Fibroblast of skin of left quadriceps (primary cell): ENCODE data around the gene KCNQ2.

Source experiments
- DNase-seq, 2 experiments: peaks; one replicate each; pipeline ENCODE4 v3.0.0-alpha.2; 2013; ENCODE audit warnings: low read depth in 2 of 2

KCNQ2 gene

DNA sequence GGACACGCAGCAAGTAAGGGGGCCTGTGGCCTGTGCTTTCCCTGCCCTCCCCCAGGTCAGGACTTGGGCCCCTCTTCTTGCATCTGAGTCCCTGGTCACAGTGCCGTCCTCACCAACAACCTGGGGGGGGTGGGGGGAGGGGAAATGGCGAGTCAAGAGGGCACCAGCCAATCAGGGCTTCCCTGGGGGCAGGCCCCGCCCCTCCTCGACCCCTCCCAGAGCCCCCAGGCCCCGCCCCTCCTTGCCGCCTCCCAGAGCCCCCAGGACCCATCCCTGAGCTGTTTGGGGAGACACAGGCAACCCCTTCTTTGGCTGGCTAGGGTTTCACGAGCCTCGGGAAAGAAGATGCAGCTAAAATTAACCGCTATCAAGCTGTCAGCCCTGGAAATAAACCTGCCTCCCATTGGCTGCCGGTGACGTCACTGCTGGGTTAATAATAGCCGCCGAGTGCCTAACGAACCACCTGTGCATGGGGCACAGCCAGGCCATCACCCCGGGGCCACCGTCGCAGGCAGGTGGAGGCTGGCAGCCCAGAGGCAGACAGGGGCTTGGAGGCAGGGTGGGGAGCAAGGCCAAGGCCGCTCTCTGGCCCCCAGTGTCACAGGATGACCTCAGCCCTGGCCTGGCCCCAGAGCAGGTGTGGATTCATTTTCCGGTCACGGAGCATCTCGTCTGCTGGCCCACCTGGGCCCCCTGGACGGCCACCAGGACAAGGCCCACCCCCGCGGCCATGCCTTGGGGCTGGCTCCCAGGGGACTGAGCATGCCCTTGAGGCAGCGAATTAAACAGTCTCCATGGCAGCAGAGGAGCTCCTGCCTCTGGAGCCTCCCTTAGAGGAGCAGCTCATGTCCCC is 29.6 kb upstream of the KCNQ2 start:
- DNase-seq = no peak

GRCh38 chr20:63500902-63501817 is 28.7 kb upstream of the KCNQ2 start:
- DNase-seq = no peak

DNA sequence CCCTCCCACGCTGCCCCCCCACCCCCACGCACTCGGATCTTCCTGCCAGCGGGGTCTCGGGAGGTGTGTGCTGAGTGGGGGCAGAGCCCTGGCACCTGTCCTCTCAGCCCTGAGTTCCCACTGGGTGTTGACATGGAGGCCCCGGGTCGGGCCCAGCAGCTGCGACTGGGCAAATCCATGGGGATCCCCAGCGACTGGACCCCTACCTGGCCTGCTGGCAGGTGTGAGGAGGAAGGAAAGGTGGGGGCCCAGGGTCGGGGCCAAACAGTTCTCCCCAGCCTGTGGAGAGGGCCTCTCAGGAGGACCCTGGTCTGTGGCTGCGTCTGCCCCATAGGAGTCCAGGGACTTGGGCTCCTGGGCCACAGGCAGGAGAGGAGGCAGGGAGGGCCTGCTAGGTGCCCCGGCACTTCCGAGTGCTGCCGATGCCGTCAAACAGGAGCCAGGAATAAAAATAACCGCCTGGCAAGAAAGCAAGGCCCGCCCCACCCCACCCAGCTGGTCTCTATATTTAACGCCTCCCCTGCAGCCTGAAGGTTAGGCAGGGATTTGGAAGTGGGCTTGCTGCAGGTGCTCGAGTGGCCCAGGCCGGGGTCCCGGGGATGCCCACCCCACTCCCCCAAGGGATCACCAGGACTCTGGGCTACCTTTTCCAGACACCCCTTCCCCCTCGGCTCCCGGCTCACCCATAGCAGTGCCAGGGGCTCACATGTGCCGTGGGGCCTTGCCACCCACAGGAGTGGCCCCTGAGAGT is 27.9 kb upstream of the KCNQ2 start:
- no peak for DNase-seq

- DNase-seq = no peak
These were observed 27.0 kb upstream of the KCNQ2 start for GRCh38 chr20:63499338-63499969.

- no peak for DNase-seq
These were observed 26.5 kb upstream of the KCNQ2 start, which contains the start of gene EEF1A2 for GRCh38 chr20:63498960-63499337. Gene EEF1A2, minus strand, starts transcription at chr20:63499083. Its CDS starts 1,320 bp downstream, at chr20:63497763.

DNA sequence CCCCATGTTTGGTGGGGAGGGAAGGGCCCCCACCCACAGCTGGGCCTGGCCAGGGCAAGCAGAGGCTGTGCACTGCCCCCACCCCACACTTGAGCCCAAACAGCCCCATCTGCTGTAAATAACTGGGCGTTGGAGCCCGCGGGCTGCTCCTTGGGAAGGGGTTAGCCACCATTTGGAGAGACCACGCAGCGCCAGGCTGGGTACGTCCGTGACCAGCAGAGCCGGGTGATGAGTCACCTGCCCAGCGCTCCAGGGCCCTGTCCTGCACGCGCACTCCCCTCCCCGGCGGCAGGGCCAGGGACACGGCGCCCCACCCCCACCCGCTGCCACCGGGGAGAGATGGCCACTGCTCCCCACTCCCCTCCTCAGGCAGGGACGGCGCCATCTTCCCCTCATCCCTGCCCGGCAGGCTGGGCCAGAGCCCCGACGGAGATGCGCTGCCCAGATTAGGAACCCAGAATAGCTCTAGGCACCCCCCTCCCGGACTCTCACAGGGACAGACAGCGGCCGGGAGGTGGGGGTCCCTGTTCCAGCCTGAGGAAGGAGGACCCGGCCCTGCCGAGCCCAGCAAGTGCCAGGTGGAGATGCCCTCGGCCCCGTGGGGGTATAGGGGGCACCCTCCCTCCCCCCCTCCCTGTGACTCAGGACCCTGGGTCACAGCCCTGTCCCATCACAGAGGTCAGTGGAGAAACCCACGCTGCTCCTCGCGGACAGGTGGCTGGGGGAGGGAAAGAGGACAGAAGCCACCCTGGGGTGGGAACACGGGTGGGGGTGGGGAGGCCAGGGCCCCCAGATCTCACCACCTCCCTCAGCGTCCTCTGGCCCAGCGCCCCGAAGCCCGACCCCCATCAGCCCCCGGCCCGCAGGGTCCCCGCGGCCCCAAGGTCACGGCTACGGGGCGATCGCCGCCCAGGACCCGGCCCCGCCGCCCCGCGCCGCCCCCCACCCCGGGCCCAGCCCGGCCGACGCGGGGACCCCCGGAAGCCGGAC is 25.8 kb upstream of the KCNQ2 start:
- no peak for DNase-seq

GRCh38 chr20:63497138-63497945 is 24.9 kb upstream of the KCNQ2 start:
- DNase-seq = no peak

GRCh38 chr20:63496596-63497120 is 24.2 kb upstream of the KCNQ2 start:
- DNase-seq = no peak

DNA sequence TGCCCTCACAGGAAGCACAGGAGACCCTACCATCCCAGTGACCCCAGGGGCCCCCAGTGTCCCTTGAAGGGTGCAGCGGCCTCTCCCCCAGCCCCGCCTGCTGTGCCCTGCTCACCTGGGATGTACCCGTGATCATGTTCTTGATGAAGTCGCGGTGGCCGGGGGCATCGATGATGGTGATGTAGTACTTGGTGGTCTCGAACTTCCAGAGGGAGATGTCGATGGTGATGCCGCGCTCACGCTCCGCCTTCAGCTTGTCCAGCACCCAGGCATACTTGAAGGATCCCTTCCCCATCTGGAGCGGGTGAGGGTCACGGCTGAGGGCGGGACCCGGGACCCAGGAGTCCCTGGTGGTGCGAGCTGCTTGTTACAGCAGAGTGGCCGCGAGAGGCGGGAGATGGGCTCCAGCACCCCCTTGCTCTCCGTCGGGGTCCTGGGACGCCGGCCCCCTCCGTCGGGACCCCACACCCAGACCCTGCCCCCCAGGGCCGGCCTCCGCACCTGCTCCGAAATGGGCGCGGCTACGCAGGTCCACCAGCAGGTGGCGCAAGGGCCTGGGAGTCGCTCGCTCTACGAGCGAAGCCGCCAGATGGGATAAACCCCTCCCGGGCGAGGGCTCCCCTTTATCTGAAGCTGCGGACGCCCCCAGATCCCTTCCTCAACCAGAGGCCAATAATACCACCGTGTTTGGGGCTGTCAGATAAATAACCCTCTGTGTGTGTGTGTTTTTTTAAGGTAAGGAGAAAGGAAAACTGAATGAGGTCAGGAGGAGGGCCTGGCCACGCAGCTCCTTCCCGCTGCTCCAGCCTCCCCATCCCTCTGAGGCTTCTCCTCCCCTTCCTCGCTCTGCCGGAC is 23.5 kb upstream of the KCNQ2 start:
- DNase-seq = no peak

GRCh38 chr20:63495167-63495720 is 22.8 kb upstream of the KCNQ2 start:
- no peak for DNase-seq

DNA sequence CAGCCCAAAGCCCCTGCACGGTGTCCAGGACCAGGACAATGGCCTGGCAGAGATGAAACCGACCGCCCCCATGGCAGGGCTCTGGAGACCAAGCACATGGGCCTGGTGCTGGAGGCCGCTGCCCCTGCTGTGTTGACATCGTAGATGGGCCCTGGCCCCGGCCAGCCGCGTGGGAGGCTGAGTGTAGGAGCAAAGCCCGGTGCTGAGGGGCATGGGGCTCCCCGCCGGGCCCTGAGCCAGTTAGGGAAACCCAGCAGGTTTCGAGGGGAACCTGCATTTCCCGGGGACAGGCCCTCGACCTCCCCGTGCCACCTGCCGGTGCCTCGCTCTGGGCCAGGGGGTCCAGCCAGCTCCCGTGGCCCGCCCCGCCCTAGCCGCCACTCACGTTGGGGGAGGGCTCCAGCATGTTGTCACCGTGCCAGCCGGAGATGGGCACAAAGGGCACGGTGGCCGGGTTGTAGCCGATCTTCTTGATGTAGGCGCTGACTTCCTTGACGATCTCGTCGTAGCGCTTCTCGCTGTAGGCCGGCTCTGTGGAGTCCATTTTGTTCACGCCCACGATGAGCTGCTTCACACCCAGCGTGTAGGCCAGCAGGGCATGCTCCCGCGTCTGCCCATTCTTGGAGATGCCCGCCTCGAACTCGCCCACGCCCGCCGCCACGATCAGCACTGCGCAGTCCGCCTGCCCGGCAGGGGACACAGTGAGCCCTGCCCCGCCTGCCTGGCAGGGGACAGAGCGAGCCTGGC is 22.1 kb upstream of the KCNQ2 start:
- DNase-seq = no peak

DNA sequence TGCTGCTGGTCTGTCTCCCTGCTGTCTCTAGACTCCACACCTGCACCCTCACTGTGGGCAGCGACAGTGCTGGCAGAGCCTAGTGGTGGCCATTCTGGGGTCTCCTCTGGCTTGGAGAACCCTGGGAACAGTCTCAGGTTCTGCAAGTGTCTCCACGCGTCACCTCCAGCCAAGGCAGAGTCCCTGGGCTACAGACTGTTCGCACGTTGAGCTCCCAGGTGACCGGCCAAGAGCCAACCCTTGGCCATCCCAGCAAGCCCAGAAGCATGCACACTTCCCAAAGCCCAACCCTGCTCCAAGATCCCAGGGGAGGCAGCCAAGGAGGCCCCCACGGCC is 21.6 kb upstream of the KCNQ2 start:
- DNase-seq = no peak

- DNase-seq = no peak
These were observed 21.1 kb upstream of the KCNQ2 start for GRCh38 chr20:63493563-63494020.

- DNase-seq = no peak
These were observed 20.5 kb upstream of the KCNQ2 start for GRCh38 chr20:63492982-63493381.

DNA sequence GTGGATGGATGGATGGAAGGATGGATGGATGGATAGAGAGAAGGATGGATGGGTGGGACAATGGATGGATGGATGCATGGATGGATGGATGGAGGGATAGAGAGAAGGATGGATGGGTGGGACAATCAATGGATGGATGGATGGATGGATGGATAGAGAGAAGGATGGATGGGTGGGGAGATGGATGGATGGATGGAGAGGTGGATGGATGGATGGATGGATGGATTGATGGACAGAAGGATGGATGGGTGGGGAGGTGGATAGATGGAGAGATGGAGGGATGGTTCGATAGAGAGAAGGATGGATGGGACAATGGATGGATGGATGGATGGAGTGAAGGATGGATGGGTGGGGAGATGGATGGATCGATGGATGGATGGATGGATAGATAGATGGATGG is 20.1 kb upstream of the KCNQ2 start:
- DNase-seq = no peak

DNA sequence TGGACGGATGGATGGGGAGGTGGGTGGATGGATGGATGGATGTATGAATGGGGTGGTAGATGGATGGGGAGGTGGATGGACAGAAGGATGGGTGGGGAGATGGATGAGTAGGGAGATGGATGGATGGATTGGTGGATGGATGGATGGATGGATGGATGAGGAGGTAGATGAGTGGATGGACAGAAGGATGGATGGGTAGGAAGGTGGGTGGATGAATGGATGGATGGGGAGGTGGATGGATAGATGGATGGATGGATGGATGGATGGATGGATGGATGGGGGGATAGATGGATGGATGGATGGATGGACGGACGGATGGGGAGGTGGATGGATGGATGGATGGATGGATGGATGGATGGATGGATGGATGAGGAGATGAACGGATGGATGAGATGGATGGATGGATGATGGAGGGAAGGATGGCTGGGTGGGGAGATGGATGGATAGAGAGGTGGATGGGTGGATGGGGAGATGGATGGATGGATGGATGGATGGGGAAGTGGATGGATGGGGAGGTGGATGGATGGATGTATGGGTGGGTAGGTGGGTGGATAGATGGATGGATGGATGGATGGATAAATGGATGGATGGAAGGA is 19.3 kb upstream of the KCNQ2 start:
- DNase-seq = no peak

GRCh38 chr20:63491078-63491477 is 18.6 kb upstream of the KCNQ2 start:
- no peak for DNase-seq
